ENCODE data around the gene NUPR2. TPM values are rescaled to one million over a fixed set of nuclear protein-coding genes. Genes with fewer than 3 reads are reported as not detected.

The NUPR2 gene
- total RNA-seq, 1 experiment from 2014 or later = not detected

Other genes with a start within 250 kb of the NUPR2 start
- 2.3 and 3.6 TPM in 2 replicates for gene ZNF713, start 229.0 kb downstream of the NUPR2 start, total RNA-seq (2021)
- 25.9 and 28.0 TPM in 2 replicates for gene MRPS17, start 164.5 kb downstream of the NUPR2 start, total RNA-seq (2021)
- 39.7 and 40.7 TPM in 2 replicates for gene NIPSNAP2, start 151.8 kb downstream of the NUPR2 start, total RNA-seq (2021)
- 51.4 and 52.1 TPM in 2 replicates for gene PSPH, start 65.0 kb downstream of the NUPR2 start, total RNA-seq (2021)
- 303 and 310 TPM in 2 replicates for gene CCT6A, start 64.7 kb downstream of the NUPR2 start, total RNA-seq (2021)
- 82.5 and 89.2 TPM in 2 replicates for gene SUMF2, start 52.1 kb downstream of the NUPR2 start, total RNA-seq (2021)
- gene PHKG1, start 23.5 kb downstream of the NUPR2 start, total RNA-seq (2021) = 0.42 and 0.64 TPM in 2 replicates
- 215 and 218 TPM in 2 replicates for gene CHCHD2, start 9.9 kb downstream of the NUPR2 start, total RNA-seq (2021)